Left ventricle myocardium superior (tissue), 1 donor: ENCODE measurements around the gene CARD14. TPM values are rescaled to one million over a fixed set of nuclear protein-coding genes. Genes with fewer than 3 reads are reported as not detected.

ENCODE experiments used
- ATAC-seq: fragments of 200-7000 bp; cut with Tn5 transposase; one replicate; pipeline ENCODE4 v1.9.1; 2020; ENCODE audit warnings: mild to moderate bottlenecking, moderate library complexity
- DNase-seq: peaks from one replicate; pipeline ENCODE4 v3.0.0-alpha.2; 2020
- intact Hi-C: fragments of 100-400 bp; cut with micrococcal nuclease; formaldehyde crosslinking; loops from one replicate; pipeline ENCODE4 v1.11.0; 2022
- total RNA-seq: library from RNA; stranded (reverse); fragmentation: NEBNext Ultra II Directional; extraction: Animal tissue kit (Norgen Biotek cat#: 25700); gene quantifications from one replicate; pipeline ENCODE4 v1.2.1, GENCODE V29; 2021
- donor health status: DM: no; HTN: yes; CAD: no; lungs with severe emphysema.

CARD14 gene
- total RNA-seq, 1 donor from 2014 or later, result not detected

DNA sequence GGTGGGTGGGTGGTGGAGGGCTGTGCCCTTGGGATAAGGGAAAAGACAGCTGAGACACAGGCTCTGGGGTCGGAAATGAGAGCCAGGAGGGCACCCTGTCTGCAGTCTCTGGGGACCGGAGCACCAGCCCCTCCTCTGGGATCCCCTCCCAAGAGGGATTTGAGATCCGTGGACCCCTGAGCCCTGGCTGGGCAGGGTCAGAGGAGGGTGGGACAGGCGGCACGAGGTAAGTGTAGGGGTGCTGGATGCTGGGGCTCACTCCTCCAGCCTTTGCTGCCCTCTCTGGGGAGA lies 49.9 kb downstream of the CARD14 start:
- intact Hi-C loops, result no loop called here
- no peak for ATAC-seq
- DNase-seq, result no peak

DNA sequence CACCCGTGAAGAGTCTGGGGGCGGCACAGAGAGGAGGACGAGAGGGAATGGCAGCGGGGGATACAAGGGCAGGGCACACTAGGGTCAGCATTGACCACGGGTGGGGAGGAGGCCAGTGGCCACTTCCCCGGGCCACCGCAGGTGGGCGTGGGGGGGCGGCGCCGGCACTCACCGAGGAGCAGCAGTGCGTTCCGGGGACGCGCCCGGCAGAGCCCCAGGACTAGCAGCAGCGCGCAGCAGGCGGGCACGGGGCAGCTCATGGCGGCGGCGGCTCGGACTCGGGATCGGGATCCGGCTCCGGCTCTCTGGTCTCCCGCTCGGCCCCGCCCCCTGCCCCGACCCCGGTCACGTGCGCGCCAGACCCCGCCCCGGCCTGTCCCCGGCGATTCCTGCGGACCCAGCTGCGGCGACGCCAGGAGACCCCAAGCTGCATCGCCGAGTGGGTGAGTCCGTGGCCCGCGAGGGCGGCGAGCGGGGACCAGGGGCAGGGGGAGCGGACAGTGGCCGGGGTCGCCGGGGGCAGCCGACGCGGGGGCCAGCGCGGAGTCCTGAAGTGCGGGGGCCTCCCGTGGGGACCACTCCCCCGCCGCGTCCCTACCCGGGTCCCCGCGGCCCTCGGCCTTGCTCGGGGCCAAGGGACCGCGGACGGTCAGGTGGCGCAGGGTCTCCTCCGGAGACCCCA lies 50.4 kb downstream of the CARD14 start, which contains the start of the genes SGSH and SLC26A11:
Gene SGSH, minus strand, starts transcription at position 280 of the 682 bp plus-strand sequence. Its CDS starts 20 bp downstream, at position 260.
Gene SLC26A11, plus strand, starts transcription at position 374 of the 682 bp plus-strand sequence. CDS start 1,134 bp downstream, outside the sequence.
- DNase-seq, result peak; percentile 90
- intact Hi-C loops, result no loop called here
- ATAC-seq, result peak; percentile 96

DNA sequence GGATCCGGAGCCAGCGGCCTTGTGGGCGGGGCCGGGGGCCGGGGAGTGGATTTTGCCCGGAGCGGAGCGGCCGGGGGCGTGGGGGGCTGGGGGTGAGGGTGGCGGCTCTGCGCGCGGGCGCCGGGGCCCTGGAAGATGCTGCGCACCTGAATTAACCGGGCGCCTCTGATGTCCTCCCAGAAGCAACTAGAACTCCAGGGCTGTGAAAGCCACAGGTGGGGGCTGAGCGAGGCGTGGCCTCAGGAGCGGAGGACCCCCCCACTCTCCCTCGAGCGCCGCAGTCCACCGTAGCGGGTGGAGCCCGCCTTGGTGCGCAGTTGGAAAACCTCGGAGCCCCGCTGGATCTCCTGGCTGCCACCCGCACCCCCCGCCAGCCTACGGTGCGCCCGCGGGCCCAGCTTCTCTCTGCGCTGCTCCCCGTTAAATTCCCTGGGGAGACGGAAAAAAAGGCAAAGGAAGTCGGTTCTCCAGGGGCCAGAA lies 50.9 kb downstream of the CARD14 start:
- intact Hi-C loops, result no loop called here
- ATAC-seq, result peak; percentile 51
- DNase-seq, result no peak

DNA sequence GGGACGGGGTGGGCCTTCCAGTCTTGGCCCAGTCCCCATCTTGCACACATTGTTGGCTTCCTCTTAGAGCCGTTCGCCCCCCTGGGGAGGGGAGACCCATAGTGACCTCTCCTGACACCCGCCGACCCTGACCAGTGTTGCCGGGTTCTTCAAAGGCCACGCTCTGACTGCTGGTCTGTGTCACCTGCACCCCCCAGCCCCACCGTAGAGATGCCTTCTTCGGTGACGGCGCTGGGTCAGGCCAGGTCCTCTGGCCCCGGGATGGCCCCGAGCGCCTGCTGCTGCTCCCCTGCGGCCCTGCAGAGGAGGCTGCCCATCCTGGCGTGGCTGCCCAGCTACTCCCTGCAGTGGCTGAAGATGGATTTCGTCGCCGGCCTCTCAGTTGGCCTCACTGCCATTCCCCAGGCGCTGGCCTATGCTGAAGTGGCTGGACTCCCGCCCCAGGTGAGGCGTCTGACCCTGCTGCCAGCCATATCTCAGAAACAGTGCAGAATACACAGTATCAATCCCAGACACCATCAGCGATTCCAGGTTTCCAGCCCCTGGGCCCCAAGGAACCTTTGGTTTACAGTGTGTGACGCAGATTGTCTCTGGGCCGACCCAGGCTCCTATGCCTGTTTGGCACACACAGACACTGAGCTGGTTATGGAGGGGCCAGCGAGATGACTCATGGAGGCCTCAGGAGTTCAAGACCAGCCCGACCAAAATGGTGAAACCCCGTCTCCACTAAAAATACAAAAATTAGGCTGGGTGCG lies 51.7 kb downstream of the CARD14 start:
- intact Hi-C loops, result no loop called here
- ATAC-seq (no peak), DNase-seq (no peak)

DNA sequence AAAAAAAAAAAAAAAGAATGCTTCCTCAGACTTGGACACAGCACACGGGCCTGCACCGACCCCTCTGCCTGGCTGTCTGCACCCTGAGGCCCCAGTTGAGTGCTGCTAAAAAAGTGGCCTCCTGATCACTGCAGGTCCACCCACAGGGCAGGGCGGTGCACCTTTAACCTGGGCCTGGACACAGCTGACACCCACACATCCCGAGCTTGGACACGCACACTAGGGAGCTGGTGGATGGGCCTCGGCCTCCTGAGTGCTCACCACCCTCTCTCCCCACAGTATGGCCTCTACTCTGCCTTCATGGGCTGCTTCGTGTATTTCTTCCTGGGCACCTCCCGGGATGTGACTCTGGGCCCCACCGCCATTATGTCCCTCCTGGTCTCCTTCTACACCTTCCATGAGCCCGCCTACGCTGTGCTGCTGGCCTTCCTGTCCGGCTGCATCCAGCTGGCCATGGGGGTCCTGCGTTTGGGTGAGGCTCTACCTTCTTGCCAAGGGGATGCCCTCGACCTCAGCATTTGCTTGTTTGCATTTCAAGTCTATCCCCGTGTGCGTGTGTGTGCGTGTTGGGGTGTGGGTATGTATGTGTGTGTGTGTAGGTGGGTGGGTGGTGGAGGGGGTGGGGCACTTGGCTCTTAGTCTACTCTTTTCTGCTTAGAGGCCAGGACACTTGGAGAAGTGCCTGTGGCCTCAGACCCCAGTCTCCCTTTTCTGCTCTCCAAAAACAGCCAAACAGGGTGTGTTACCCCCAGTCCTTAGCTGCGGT lies 52.7 kb downstream of the CARD14 start:
- intact Hi-C loops, result no loop called here
- DNase-seq (peak; percentile 20), ATAC-seq (no peak)

DNA sequence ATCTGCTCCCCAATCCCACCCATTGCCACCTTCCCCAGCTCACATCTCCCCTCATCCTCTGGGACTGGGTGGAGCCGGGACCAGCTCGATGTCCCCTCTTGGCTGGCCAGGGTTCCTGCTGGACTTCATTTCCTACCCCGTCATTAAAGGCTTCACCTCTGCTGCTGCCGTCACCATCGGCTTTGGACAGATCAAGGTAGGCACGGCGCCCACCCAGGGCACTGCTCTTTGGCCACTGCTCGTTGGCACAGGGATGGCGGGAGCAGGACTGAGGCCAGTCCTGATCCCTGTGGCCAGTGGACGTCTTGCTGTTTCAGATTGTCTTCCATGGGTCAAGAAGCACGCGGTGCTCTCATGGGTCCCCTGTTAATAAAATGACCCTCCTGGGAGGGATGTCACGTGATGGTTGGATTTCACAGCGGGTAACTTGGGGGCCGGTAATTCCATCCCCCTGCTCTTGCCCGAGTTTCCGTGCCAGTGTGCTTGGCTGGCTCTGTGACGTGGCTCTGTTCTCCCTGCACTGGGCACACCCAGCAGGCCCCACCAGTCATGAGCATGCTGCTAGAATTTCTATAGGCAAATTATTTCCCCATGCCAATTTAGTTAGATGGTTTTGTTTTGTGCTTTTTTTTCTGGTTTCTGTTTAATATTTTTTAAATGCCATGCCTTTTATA lies 53.4 kb downstream of the CARD14 start:
- intact Hi-C loops, result no loop called here
- DNase-seq, result peak; percentile 19
- no peak for ATAC-seq

DNA sequence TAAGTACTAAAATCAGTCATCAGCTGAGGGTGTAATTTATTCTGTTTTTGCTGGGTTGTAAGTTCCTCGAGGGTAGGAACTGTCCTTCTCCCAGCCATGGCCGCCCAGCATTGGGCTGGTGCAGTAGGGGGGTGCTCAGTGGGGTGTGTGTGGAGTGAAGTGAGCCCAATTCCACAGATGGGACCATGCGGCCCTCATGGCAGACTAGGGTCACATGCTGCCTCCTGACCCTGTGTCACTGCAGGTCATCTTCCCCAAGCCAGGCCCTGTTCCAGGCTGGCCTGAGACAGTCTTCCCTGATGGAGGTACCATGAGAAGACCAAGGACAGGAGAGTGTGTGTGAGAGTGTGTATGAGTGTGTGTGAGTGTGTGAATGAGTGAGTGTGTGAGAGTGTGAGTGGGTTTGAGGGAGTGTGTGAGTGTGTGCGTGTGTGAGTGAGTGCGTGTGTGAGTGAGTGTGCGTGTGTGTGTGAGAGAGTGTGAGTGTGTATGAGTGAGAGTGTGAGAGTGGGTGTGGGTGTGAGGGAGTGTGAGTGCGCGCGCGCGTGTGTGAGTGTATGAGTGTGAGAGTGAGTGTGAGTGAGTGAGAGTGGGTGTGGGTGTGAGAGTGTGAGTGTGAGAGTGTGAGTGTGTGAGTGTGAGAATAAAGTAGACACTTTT lies 54.1 kb downstream of the CARD14 start:
- intact Hi-C loops, result no loop called here
- peak; percentile 12 for DNase-seq
- no peak for ATAC-seq

DNA sequence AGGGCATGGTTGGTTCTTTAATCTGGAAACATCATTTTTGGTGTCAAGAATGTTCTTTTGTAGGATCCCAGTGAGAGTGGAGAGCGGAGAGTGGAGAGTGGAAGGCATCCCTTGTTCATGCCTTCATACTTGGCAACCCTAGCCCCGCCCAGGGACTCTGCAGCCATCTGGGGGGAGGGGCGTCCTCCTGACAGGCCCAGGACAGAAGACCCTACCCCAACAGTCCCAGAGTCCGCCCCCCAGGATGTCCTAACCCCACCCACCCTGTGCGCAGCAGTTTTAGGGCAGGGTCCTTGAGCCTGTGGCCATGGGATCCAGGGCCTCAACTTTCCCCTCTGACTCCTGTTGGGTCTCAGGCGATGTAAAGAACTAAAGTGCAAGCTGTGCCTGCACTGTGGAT lies 54.9 kb downstream of the CARD14 start:
- DNase-seq (peak; percentile 15), ATAC-seq (no peak)
- intact Hi-C loops, result no loop called here

DNA sequence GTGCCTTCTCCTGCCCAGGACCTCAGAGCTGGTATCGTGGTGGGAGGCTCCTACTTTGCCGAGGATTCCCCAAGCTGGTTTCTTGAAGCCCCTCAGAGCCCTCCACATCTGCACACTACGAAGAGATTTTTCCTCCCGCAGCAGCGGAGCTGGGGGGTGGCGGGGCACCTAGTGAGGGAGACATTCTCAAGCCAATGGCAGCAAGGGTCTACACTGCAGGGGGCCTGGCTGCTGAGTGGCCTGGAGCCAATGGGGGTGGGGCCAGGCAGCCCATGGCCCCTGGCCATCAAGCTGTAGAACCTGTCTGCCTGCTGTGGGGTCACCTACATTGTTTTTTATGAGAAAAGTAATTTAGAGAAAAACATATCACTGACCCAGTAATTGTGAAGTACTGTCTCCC lies 55.4 kb downstream of the CARD14 start:
- peak; percentile 2 for DNase-seq

DNA sequence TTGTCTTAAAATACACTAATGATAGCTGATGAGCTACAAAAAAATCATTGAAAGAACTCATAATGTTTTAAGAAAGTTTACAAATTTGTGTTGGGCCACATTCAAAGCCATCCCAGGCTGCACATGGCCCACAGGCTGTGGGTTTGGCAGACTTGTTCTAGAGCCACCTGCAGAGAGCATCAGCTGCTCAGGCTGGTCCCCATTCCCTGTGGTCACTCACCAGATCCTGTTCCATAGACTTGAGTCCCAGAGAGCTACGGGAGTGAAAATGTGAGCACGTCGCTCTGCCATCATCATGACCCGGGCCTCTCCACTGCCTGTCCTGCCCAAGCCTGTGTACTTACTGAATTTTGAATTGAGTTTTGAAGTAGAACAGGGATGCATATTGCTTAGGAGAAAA lies 57.3 kb downstream of the CARD14 start:
- peak; percentile 0 for DNase-seq
- intact Hi-C loops, result no loop called here

More for the DNA sequence above, 55.4 kb downstream of the CARD14 start:
- ATAC-seq, result no peak
- intact Hi-C loops, result no loop called here

DNA sequence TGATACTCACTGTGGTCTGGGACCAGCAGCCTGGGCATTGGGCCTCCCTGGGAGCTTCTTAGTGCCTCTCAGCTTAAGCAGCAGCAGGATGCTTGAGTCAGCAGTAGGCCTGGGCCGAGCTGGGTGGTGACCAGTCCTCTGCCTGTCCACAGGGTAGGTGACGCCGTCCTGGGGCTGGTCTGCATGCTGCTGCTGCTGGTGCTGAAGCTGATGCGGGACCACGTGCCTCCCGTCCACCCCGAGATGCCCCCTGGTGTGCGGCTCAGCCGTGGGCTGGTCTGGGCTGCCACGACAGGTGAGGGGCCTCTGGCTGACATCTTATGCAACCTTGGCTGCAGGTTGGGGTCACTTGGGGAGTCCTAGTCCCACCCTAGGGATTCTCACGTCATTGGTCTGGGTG lies 57.8 kb downstream of the CARD14 start:
- ATAC-seq, result no peak
- intact Hi-C loops, result no loop called here
- peak; percentile 20 for DNase-seq

More for the DNA sequence above, 57.3 kb downstream of the CARD14 start:
- ATAC-seq, result no peak

DNA sequence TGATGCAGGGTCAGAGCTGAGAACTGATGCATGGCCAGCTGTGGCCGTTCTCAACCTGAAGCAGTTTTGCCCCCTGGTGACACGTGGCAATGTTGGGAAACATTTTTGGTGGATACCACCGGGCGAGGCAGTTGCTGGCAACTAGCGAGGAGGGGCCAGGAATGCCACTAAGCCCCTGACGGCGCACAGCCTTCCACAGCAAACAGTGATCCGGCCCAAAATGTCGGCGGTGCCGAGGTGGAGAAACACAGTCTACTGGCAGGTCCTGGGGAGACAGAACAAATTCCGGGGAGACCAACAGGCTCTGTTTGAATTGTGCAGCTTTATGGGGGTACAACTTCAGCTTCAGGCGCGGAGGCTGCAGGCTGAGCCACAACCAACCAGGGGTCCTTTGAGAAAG lies 58.6 kb downstream of the CARD14 start:
- intact Hi-C loops, result no loop called here
- ATAC-seq, result no peak
- no peak for DNase-seq

DNA sequence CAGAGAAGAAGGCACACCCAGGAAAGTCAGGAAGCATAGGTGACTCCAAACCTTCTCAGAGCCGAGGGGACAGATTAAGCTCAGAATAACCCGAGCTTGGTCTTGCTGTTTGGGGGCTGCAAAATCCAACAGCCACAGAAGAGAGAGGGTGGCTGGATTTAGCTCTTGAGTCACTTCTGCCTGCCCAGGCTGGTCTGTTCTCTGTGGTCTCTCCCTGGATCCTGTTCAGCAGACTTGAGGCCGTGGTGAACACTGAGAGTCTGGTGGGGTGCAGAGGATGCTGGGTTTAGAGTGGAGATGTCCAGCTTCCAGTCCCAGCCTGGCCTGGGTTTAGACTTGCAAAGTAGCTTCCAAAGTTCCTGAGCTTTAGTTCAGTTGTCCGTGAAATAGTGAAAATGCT lies 59.2 kb downstream of the CARD14 start:
- ATAC-seq (no peak), DNase-seq (no peak)
- intact Hi-C loops, result no loop called here

DNA sequence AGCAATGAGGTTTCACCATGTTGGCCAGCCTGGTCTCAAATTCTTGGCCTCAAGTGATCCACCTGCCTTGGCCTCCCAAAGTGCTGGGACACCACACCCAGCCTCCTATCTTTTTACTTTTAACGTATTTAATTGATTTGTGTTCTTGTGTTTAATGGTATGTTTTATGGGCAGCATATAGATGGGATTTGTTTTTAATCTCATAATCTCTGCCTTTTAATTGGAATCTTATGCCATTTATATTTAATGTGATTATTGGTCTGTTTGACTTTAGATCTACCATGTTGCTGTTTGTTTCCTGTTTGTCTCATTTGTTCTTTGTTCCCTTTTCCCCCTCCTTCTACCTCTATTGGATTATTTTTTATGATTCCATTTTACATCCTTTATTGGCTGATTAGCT lies 62.6 kb downstream of the CARD14 start:
- DNase-seq, result no peak
- intact Hi-C loops, result no loop called here
- no peak for ATAC-seq

DNA sequence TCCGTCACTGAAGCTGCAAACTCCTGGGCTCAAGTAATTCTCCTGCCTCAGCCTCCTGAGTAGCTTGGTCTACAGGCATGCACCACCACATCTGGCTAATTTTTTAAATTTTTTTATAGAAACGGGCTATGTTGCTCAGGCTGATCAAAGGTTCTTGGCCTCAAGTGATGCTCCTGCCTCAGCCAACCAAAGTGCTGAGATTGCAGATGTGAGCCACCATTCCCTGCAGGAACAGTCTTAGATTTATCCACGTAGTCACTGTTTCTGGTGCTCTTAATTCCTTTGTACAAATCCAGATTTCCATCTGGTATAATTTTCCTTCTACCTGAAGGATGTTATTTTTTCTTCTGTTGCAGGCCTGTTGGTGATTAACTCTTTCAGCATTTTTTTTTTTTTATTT lies 63.4 kb downstream of the CARD14 start:
- ATAC-seq, result no peak
- intact Hi-C loops, result no loop called here
- DNase-seq, result no peak

DNA sequence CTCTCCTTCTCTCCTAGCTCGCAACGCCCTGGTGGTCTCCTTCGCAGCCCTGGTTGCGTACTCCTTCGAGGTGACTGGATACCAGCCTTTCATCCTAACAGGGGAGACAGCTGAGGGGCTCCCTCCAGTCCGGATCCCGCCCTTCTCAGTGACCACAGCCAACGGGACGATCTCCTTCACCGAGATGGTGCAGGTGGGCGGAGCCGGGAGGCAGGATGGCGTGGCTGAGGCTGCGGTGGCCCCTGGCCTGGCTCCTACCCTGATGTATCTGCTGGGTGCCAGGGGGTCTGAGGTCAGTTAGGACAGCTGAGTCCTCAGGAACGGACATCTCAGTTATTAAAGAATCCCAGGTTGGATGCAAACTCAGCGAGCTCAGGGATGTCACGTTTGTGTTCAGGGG lies 67.1 kb downstream of the CARD14 start:
- ATAC-seq (no peak), DNase-seq (no peak)
- intact Hi-C loops, result no loop called here

DNA sequence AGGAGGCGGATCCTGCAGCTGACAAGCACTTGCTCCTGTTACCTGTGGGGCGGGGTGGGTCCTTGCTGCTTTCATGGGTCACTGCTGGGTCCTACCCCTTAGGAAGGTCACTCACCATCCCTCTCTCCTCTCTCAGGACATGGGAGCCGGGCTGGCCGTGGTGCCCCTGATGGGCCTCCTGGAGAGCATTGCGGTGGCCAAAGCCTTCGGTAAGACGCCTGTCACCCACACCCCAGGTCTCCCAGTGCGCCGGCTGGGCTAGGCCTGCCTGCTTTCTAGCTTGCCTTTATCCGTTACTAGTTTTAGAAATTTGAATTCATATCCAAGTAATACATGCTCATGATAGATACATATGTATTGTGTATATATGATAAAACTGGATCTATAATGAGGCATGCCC lies 67.6 kb downstream of the CARD14 start:
- DNase-seq, result no peak
- intact Hi-C loops, result no loop called here
- ATAC-seq, result no peak

DNA sequence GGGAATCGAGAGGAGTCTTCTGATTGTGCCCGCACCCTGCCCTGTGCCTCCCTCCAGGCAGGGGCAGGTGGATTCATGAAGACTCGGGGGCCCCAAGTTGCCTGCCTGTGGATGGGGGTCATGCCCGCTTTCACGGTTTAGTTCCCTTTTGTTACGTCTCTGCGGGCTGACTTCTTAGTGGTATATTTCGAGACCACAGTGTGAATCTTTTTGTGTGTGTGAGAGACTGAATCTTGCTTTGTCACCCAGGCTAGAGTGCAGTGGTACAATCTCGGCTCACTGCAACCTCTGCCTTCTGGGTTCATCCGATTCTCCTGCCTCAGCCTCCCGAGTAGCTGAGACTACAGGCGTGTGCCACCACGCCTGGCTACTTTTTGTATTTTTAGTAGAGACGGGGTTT lies 72.7 kb downstream of the CARD14 start:
- intact Hi-C loops, result no loop called here
- DNase-seq, result peak; percentile 14
- ATAC-seq, result no peak
